GM06990 (cell line): ENCODE measurements around the gene GPC2.
"Not testable (repeated sequence)": the region's sequence is repeated elsewhere in the genome, so short reads cannot be mapped to it uniquely, and the experiment has no call there.

Experiments
- DNase-seq: peaks from one replicate; pipeline ENCODE4 v3.0.0-alpha.2; 2011; ENCODE audit not compliant: insufficient read length; ENCODE audit errors: extremely low read depth
- H3K27me3 ChIP-seq: replicated peaks from 2 replicates; pipeline ENCODE4 v1.6.0; 2011; ENCODE audit warnings: low read length; ENCODE audit not compliant: control insufficient read depth, insufficient read depth
- H3K36me3 ChIP-seq: 2 replicates; pipeline ENCODE4 v1.5.1; 2011; ENCODE audit warnings: low read length; ENCODE audit not compliant: control insufficient read depth, insufficient read depth
- H3K4me3 ChIP-seq: replicated peaks from 2 replicates; pipeline ENCODE4 v1.5.1; 2011; ENCODE audit warnings: low read depth, mild to moderate bottlenecking, control low read depth, low read length
- TF ChIP-seq, protein P1 (sequence below): IDR thresholded peaks from 2 replicates; pipeline ENCODE4 v1.5.1; 2011; ENCODE audit warnings: low read length, control low read depth, mild to moderate bottlenecking, inconsistent platforms; ENCODE audit not compliant: insufficient read depth, poor library complexity, severe bottlenecking

The GPC2 gene

DNA sequence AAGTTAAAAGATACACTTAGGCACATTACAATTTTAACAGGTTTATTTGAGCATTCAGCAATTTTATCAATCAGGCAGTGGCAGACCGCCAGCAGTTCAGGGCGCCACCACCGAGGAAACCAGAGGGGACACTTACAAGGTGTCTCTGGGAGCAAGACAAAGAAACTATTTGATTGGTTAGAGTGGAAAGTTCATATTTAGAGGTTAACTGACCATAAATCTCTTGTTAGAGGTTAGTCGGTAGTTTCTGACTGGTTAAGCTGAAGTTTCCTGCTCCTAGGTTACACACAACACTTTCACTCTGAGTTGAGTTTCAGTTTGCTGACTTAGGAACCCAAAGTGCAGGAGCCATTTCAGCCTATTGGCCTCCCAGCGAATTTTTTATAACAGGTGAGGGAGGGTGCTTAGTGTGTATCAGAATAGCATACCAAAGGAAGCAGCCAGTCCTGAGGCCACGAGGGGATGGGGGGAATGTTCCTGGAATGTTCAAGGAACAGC lies 31.8 kb upstream of the GPC2 start:
- H3K4me3 ChIP-seq = no peak overlapping the region
- no peaks in the 10 kb centered on the region for H3K27me3 ChIP-seq
- TF ChIP-seq, protein P1, sequence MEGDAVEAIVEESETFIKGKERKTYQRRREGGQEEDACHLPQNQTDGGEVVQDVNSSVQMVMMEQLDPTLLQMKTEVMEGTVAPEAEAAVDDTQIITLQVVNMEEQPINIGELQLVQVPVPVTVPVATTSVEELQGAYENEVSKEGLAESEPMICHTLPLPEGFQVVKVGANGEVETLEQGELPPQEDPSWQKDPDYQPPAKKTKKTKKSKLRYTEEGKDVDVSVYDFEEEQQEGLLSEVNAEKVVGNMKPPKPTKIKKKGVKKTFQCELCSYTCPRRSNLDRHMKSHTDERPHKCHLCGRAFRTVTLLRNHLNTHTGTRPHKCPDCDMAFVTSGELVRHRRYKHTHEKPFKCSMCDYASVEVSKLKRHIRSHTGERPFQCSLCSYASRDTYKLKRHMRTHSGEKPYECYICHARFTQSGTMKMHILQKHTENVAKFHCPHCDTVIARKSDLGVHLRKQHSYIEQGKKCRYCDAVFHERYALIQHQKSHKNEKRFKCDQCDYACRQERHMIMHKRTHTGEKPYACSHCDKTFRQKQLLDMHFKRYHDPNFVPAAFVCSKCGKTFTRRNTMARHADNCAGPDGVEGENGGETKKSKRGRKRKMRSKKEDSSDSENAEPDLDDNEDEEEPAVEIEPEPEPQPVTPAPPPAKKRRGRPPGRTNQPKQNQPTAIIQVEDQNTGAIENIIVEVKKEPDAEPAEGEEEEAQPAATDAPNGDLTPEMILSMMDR = peak; percentile 10
- no peaks in the 10 kb centered on the region for H3K36me3 ChIP-seq
- DNase-seq = peak; percentile 63

DNA sequence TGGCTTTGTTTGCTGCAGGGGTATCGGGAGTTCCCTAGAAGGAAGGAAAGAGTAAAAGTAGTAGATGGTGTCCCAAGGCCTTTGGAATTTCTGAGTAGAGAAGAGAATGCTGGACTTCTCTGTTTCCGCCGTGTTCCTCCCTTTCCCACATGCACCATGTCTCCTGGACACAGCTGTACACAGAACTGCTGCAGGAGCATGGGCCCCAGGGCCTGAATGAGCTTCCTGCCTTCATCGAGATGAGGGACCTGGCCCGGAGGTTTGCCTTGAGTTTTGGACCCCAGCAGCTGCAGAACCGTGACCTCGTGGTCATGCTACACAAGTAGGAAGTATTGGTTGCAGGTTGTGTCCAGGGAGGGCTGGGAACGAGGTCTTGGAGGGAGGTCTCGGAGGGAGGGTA lies 27.3 kb upstream of the GPC2 start:
- no peaks in the 10 kb centered on the region for H3K36me3 ChIP-seq
- H3K27me3 ChIP-seq = no peaks in the 10 kb centered on the region
- TF ChIP-seq, protein P1 = no peak
- no peak for DNase-seq
- no peak overlapping the region for H3K4me3 ChIP-seq

DNA sequence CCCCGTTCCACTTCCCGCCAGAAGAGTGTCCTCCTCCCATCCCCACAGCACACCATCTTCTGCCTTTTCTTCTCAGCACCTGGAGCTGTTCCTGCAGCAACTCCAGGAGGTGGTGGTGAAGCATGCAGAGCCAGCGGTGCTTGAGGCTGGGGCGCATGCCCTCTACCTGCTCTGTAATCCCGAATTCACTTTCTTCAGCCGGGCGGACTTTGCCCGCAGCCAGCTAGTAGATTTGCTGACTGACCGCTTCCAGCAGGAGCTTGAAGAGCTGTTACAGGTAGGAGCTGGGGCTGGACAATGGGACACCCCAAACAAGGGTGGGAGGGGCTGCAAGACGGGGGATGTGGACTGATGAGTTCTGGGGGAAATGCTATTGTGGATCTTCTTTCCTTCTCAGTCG lies 23.5 kb upstream of the GPC2 start:
- DNase-seq = no peak
- H3K27me3 ChIP-seq = no peaks in the 10 kb centered on the region
- H3K36me3 ChIP-seq = no peaks in the 10 kb centered on the region
- no peak overlapping the region for H3K4me3 ChIP-seq
- TF ChIP-seq, protein P1 = no peak

DNA sequence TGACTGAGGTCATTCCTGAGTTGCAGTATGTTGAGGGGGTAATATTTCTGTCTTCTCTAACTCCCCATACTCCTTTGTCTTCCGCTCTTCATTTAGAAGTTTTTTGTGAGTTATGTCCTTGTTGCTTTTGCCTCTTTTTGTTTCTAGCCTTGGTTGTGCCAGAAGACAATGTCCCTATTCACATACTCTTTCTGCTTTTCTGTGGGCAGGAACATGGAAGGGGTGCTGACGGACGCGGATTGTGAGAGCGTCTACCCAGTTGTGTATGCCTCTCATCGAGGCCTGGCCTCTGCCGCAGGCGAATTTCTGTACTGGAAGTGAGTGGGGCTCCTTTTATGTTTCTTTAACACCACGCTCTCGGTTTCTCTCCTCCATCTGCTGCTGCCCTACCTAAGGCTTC lies 21.1 kb upstream of the GPC2 start:
- no peak for DNase-seq
- TF ChIP-seq, protein P1 = no peak
- no peak overlapping the region for H3K4me3 ChIP-seq
- no peaks in the 10 kb centered on the region for H3K36me3 ChIP-seq
- no peaks in the 10 kb centered on the region for H3K27me3 ChIP-seq

DNA sequence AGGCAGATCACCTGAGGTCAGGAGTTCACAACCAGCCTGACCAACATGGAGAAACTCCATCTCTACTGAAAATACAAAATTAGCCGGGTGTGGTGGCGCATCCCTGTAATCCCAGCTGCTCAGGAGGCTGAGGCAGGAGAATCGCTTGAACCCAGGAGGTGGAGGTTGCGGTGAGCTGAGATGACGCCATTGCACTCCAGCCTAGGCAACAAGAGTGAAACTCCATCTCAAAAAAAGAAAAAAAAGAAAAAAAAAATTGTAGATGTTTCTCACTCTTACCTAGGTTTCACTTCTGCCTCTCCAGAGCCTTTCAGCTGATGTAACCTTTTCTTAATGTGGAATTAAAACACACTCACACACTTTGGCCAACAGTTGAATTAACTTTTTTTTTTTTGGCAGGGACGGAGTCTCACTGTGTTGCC lies 18.7 kb upstream of the GPC2 start:
- H3K4me3 ChIP-seq, H3K36me3 ChIP-seq, H3K27me3 ChIP-seq: not testable (repeated sequence)
- DNase-seq = peak; percentile 82

DNA sequence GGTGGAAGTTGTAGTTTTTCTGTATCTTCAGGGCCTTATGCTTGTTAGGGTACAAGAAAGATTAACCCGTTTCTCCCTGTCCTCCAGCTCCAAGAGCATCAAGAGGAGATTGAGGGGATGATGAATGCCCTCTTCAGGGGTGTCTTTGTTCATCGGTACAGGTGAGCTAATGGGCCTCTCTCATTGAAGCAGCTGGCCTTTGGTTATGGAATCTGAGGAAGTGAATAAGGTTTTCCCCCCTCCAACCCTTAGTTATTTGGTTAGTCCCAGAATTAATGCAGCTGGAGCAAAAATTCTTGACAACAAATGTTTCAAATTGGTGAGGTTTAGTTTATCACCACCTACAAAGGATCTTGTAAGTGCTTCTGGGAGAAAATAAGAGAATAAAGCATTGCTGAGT lies 18.0 kb upstream of the GPC2 start:
- TF ChIP-seq, protein P1 = no peak
- Histone ChIP-seq H3K4me3 (no peak overlapping the region), H3K27me3 (no peaks in the 10 kb centered on the region), H3K36me3 (no peaks in the 10 kb centered on the region)
- no peak for DNase-seq
